T-cell (primary cell): ENCODE results near the gene PDE4DIP. TPM values are rescaled to one million over a fixed set of nuclear protein-coding genes. Genes with fewer than 3 reads are reported as not detected.
"Not testable (repeated sequence)": the region's sequence is repeated elsewhere in the genome, so short reads cannot be mapped to it uniquely, and the experiment has no call there.

Experiments used
- ATAC-seq, 4 experiments: fragments of 200-7000 bp in 3 of 4; fragments of 150-1000 bp in 1 of 4; cut with Tn5 transposase; replicated peaks in 1 of 4; 1 replicate in 3 of 4; 2 replicates in 1 of 4; pipeline ENCODE4 v1.10.0; 2021; ENCODE audit warnings: moderate library complexity in 3 of 4, mild to moderate bottlenecking in 2 of 4, moderate number of reproducible peaks in 1 of 4
- CTCF ChIA-PET, 2 donors: fragments of 300-600 bp; sonication (Branson Sonifier 250); formaldehyde crosslinking; loops; one replicate each; lab custom pipeline; 2022; ENCODE audit warnings: antibody characterized with exemption in 2 of 2; lab: Charles Lee
- POLR2A ChIA-PET, 2 donors: fragments of 300-600 bp; sonication (Branson Sonifier 250); formaldehyde crosslinking; loops; one replicate each; lab custom pipeline; 2022; ENCODE audit warnings: antibody characterized with exemption in 2 of 2; lab: Charles Lee
- DNase-seq, 35 experiments: peaks; one replicate each; pipeline versions ENCODE4 v3.0.0 to v3.0.0-alpha.2; 2013 to 2023
- H3K27ac ChIP-seq: one replicate; pipeline ENCODE4 v1.5.1; 2013; ENCODE audit warnings: low read length
- H3K27me3 ChIP-seq, 2 experiments: replicated peaks in 1 of 2; 1 replicate in 1 of 2; 2 replicates in 1 of 2; pipeline versions ENCODE4 v1.6.1 to v1.7.0; 2013; ENCODE audit warnings: low read length in 1 of 2, mixed read lengths in 1 of 2; ENCODE audit not compliant: control insufficient read depth in 2 of 2, insufficient read depth in 2 of 2; ENCODE audit errors: extremely low read depth in 1 of 2
- H3K36me3 ChIP-seq, 2 donors: 1 replicate in 1 of 2; 2 replicates in 1 of 2; pipeline versions ENCODE4 v1.6.1 to v1.7.0; 2013; ENCODE audit warnings: low read length in 1 of 2; ENCODE audit not compliant: control insufficient read depth in 2 of 2, insufficient read depth in 1 of 2; ENCODE audit errors: extremely low read depth in 1 of 2
- H3K4me1 ChIP-seq, 2 experiments: 1 replicate in 1 of 2; 2 replicates in 1 of 2; pipeline versions ENCODE4 v1.6.1 to v1.7.0; 2013; ENCODE audit warnings: low read length in 2 of 2, mixed read lengths in 1 of 2; ENCODE audit not compliant: insufficient read depth in 2 of 2, control insufficient read depth in 1 of 2; ENCODE audit errors: extremely low read depth in 1 of 2
- H3K4me3 ChIP-seq, 2 donors: 1 replicate in 1 of 2; 2 replicates in 1 of 2; pipeline versions ENCODE4 v1.5.1 to v1.7.0; 2013; ENCODE audit warnings: mild to moderate bottlenecking in 2 of 2, low read length in 1 of 2, moderate library complexity in 1 of 2; ENCODE audit not compliant: control insufficient read depth in 1 of 2; ENCODE audit errors: extremely low read depth in 1 of 2
- H3K9me3 ChIP-seq: 2 replicates; pipeline ENCODE4 v1.7.0; 2013
- H3K27ac Mint-ChIP-seq, 2 donors: one replicate each; pipeline ENCODE4 v1.8.0; 2020 to 2021; ENCODE audit warnings: mild to moderate bottlenecking in 2 of 2, mixed read lengths in 2 of 2
- H3K27me3 Mint-ChIP-seq, 2 donors: one replicate each; pipeline ENCODE4 v1.8.0; 2021 to 2022; ENCODE audit warnings: mixed read lengths in 2 of 2
- H3K36me3 Mint-ChIP-seq: one replicate; pipeline ENCODE4 v1.8.0; 2021; ENCODE audit warnings: mixed read lengths
- H3K4me1 Mint-ChIP-seq, 3 donors: one replicate each; pipeline ENCODE4 v1.8.0; 2020 to 2022; ENCODE audit warnings: mixed read lengths in 3 of 3, mild to moderate bottlenecking in 1 of 3
- H3K4me3 Mint-ChIP-seq, 3 donors: one replicate each; pipeline ENCODE4 v1.8.0; 2020 to 2022; ENCODE audit warnings: mild to moderate bottlenecking in 3 of 3, mixed read lengths in 3 of 3, moderate library complexity in 3 of 3
- H3K9me3 Mint-ChIP-seq, 3 donors: one replicate each; pipeline ENCODE4 v1.8.0; 2020 to 2022; ENCODE audit warnings: mixed read lengths in 3 of 3
- WGBS: methylation state at CpG from one replicate; pipeline ENCODE4 v1.1.5; 2013; ENCODE audit warnings: missing lambda C conversion rate; ENCODE audit not compliant: insufficient coverage; 5-methylcytosine and 5-hydroxymethylcytosine counted together
- total RNA-seq, 35 experiments: library from RNA in 6 of 35; stranded (reverse) in 6 of 35; fragments of 120-200 nt in 1 of 35; gene quantifications; one replicate each; pipeline versions ENCODE4 v1.2.1 to v1.2.4 and lab custom pipeline; 2013 to 2026

PDE4DIP gene
- total RNA-seq (10 to 100 TPM; 37.0 to 98.1 (median 71.7) TPM), total RNA-seq (lab: John Stamatoyannopoulos, UW) (12.4 to 199 (median 45.3) reads per million in 29 experiments)
- 42.9 TPM for total RNA-seq (2013)

DNA sequence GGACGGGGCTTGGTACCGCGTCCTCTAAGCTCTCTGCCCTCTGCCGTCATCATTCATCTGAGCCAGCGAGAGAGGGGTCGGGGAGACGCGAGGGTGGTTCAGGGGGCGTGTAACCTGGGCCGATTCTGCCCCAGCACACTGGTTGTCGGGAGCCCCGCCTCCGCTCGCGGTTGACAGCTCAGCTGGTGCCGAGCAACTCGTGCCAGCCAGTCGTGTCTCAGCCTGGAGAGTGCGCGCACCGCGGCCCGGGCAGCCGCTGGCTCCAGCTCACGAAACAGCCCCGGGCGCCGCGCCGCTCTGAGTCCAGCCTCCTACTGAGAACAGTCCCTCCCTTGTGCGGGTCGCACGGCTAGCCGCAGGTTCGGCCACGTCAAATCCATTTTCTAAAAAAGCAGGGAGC lies at the start of gene PDE4DIP:
Gene PDE4DIP (plus strand): TSS at position 209 of the 400 bp plus-strand sequence. CDS start 347 bp downstream, outside the sequence.
- H3K9me3 Mint-ChIP-seq, H3K4me3 ChIP-seq, CTCF ChIA-PET, H3K4me1 ChIP-seq, H3K27me3 Mint-ChIP-seq, POLR2A ChIA-PET, H3K4me1 Mint-ChIP-seq, H3K9me3 ChIP-seq, H3K27ac ChIP-seq, H3K27me3 ChIP-seq, H3K36me3 Mint-ChIP-seq, H3K27ac Mint-ChIP-seq, H3K36me3 ChIP-seq: not testable (repeated sequence)
- no CpG with 5 or more reads among the region's 36 CpGs for WGBS
- peak within 1 kb of the TSS; percentile 64 to 71 (median 67) for H3K4me3 Mint-ChIP-seq
- peak; percentile 95 to 100 (median 98) for ATAC-seq
- peak in 26 of 35 experiments; percentile 0 to 59 (median 20) for DNase-seq

DNA sequence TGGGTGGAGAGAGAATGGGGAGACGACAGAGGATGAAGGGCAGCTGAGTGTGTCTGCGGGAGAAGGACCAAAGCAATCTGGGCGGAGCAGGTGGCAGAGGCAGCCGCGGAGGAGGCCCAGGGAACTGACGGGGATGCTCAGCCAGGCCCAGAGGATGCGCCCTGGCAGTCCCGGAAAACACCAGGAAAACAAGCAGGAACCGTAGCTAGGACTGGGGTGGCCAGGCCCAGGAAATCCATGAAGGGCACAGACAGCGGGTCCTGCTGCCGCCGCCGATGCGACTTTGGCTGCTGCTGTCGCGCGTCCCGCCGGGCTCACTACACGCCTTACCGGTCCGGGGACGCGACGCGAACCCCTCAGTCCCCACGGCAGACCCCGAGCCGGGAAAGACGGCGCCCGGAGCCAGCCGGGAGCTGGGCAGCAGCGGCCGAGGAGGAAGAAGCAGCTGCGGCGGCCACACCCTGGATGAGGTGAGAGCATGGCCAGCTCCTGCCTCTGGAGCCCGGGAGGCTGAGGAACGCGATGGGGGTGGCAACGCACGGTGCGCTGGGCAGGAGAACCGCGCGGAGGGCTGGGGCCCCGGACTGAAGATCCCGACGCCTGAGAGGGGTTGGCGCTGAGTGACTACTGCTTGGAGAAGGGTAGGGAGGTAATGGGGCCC lies 35.8 kb upstream of the PDE4DIP start:
- H3K4me1 Mint-ChIP-seq, H3K36me3 ChIP-seq, H3K4me1 ChIP-seq, H3K27ac Mint-ChIP-seq, H3K27me3 ChIP-seq, DNase-seq, H3K4me3 Mint-ChIP-seq, H3K27me3 Mint-ChIP-seq, H3K9me3 Mint-ChIP-seq, POLR2A ChIA-PET, CTCF ChIA-PET, H3K4me3 ChIP-seq, H3K36me3 Mint-ChIP-seq, H3K9me3 ChIP-seq, H3K27ac ChIP-seq: not testable (repeated sequence)
- WGBS: no CpG with 5 or more reads among the region's 50 CpGs
- peak in 3 of 4 experiments; percentile 34 to 43 (median 35) for ATAC-seq

- POLR2A ChIA-PET: not testable (repeated sequence)
Observed at GRCh38 chr1:148808929-148809283, 35.3 kb upstream of the PDE4DIP start.

DNA sequence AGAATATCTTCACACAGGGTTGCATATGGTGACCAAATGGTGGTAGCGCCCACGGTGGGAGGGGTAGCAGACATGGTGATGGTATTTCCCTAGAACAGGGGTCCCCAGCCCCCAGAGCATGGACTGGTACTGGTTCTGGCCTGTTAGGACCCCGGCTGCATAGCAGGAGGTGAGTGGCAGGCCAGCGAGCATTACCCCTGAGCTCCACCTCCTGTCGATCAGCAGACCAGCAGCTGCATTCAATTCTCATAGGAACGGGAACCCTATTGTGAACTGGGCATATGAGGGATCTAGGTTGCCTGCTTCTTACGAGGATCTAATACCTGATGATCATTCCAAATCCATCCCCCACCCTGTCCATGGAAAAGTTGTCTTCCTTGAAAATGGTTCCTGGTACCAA lies 22.0 kb upstream of the PDE4DIP start:
- H3K4me3 Mint-ChIP-seq, ATAC-seq, H3K27ac Mint-ChIP-seq, H3K27me3 Mint-ChIP-seq, H3K9me3 Mint-ChIP-seq, H3K9me3 ChIP-seq, H3K4me1 ChIP-seq, H3K36me3 Mint-ChIP-seq, DNase-seq, H3K4me1 Mint-ChIP-seq, CTCF ChIA-PET, H3K36me3 ChIP-seq, H3K4me3 ChIP-seq, POLR2A ChIA-PET, H3K27ac ChIP-seq, H3K27me3 ChIP-seq: not testable (repeated sequence)
- no CpG with 5 or more reads among the region's 7 CpGs for WGBS

More at GRCh38 chr1:148808929-148809283, 35.3 kb upstream of the PDE4DIP start:
- H3K27ac Mint-ChIP-seq, H3K27ac ChIP-seq, H3K27me3 Mint-ChIP-seq, H3K36me3 ChIP-seq, DNase-seq, H3K36me3 Mint-ChIP-seq, H3K4me1 Mint-ChIP-seq, H3K4me3 ChIP-seq, H3K27me3 ChIP-seq, ATAC-seq, H3K4me1 ChIP-seq, H3K9me3 Mint-ChIP-seq, CTCF ChIA-PET, H3K4me3 Mint-ChIP-seq, H3K9me3 ChIP-seq: not testable (repeated sequence)
- no CpG with 5 or more reads among the region's 6 CpGs for WGBS

GRCh38 chr1:148823822-148824221 lies 20.4 kb upstream of the PDE4DIP start:
- H3K9me3 Mint-ChIP-seq, ATAC-seq, H3K9me3 ChIP-seq, H3K4me3 ChIP-seq, DNase-seq, H3K4me1 ChIP-seq, H3K4me3 Mint-ChIP-seq, H3K27me3 Mint-ChIP-seq, H3K27ac ChIP-seq, H3K27me3 ChIP-seq, H3K36me3 ChIP-seq, H3K36me3 Mint-ChIP-seq, POLR2A ChIA-PET, H3K4me1 Mint-ChIP-seq, H3K27ac Mint-ChIP-seq, CTCF ChIA-PET: not testable (repeated sequence)
- no CpG with 5 or more reads among the region's 2 CpGs for WGBS

GRCh38 chr1:148825029-148825428 lies 19.2 kb upstream of the PDE4DIP start:
- CTCF ChIA-PET, H3K27ac Mint-ChIP-seq, H3K36me3 ChIP-seq, H3K4me1 ChIP-seq, H3K36me3 Mint-ChIP-seq, H3K27ac ChIP-seq, H3K27me3 Mint-ChIP-seq, H3K4me1 Mint-ChIP-seq, H3K4me3 Mint-ChIP-seq, POLR2A ChIA-PET, H3K27me3 ChIP-seq, DNase-seq, H3K9me3 Mint-ChIP-seq, H3K9me3 ChIP-seq, H3K4me3 ChIP-seq: not testable (repeated sequence)
- no CpG with 5 or more reads among the region's 2 CpGs for WGBS
- ATAC-seq: peak; percentile 50 to 76 (median 64)

DNA sequence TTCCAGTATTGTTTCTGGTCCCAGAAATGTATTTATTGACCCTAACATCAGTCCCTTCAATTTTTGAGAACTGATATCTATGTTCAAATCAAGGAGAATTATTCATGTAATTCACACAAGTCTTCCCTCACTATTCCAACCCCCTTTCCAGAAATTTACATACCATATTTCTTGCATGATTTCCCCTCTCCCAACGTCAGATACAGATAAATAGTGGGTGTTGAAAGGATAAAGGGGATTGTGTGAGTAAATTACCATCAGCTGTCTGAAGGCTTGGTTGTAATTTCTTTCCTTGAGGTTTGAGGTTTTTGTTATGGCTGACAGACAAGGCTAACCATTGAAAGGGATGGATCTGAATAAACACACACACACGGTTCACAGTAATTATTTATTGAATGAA lies 15.7 kb upstream of the PDE4DIP start:
- H3K36me3 Mint-ChIP-seq, H3K27ac Mint-ChIP-seq, ATAC-seq, POLR2A ChIA-PET, H3K4me3 Mint-ChIP-seq, H3K9me3 Mint-ChIP-seq, DNase-seq, H3K4me1 Mint-ChIP-seq, H3K27me3 ChIP-seq, H3K36me3 ChIP-seq, H3K9me3 ChIP-seq, H3K27ac ChIP-seq, CTCF ChIA-PET, H3K4me1 ChIP-seq, H3K4me3 ChIP-seq, H3K27me3 Mint-ChIP-seq: not testable (repeated sequence)
- WGBS: no CpG with 5 or more reads among the region's 2 CpGs
